Activated CD8-positive, alpha-beta memory T cell treated with anti-CD3 and anti-CD28 coated beads, Interleukin-2, amount 10 ng/mL, durations not matched to agents 7 days and 5 days (primary cell): Measurements from ENCODE around the gene WNT7B. TPM values are rescaled to one million over a fixed set of nuclear protein-coding genes. Genes with fewer than 3 reads are reported as not detected.

Experiments
- ATAC-seq: fragments of 150-1000 bp; cut with Tn5 transposase; one replicate; pipeline ENCODE4 v1.10.0; 2021; ENCODE audit warnings: moderate library complexity
- CTCF ChIA-PET: fragments of 350-600 bp; sonication (Branson Sonifier 250); formaldehyde crosslinking; loops from one replicate; lab custom pipeline; 2021; ENCODE audit warnings: antibody characterized with exemption; lab: Charles Lee
- DNase-seq: peaks from one replicate; pipeline ENCODE4 v3.0.0-alpha.2; 2020
- H3K27ac Mint-ChIP-seq: one replicate; pipeline ENCODE4 v1.8.0; 2021; ENCODE audit warnings: mild to moderate bottlenecking, mixed read lengths
- H3K27me3 Mint-ChIP-seq: one replicate; pipeline ENCODE4 v1.8.0; 2021; ENCODE audit warnings: mixed read lengths
- H3K36me3 Mint-ChIP-seq: one replicate; pipeline ENCODE4 v1.8.0; 2021; ENCODE audit warnings: mild to moderate bottlenecking, mixed read lengths
- H3K4me1 Mint-ChIP-seq: one replicate; pipeline ENCODE4 v1.8.0; 2021; ENCODE audit warnings: mixed read lengths
- H3K4me3 Mint-ChIP-seq: one replicate; pipeline ENCODE4 v1.8.0; 2021; ENCODE audit warnings: mild to moderate bottlenecking, moderate library complexity, mixed read lengths
- H3K9me3 Mint-ChIP-seq: one replicate; pipeline ENCODE4 v1.8.0; 2022; ENCODE audit warnings: low read depth, mixed read lengths
- total RNA-seq, 2 experiments: library from RNA; stranded (reverse); gene quantifications; one replicate each; pipeline ENCODE4 v1.2.3, GENCODE V29; 2021

Gene WNT7B
- total RNA-seq: not detected

- no peaks in the 10 kb centered on the region for H3K9me3 Mint-ChIP-seq
- peaks cover 43% of the 10 kb centered on the region for H3K27me3 Mint-ChIP-seq
- ATAC-seq (no peak), DNase-seq (no peak)
- H3K36me3 Mint-ChIP-seq: no peaks in the 10 kb centered on the region
- CTCF ChIA-PET: interaction anchor here (0.6 to 0.7 kb wide), 2 partner anchors 363 to 399 kb away, joined by 3 to 4 read pairs; no protein-coding TSS in a partner anchor
- H3K4me3 Mint-ChIP-seq: no peak within 1 kb of the TSS
- no peak within 1 kb of the TSS for H3K27ac Mint-ChIP-seq
- peaks cover 8% of the 10 kb centered on the region for H3K4me1 Mint-ChIP-seq
Measured at GRCh38 chr22:45977003-45977411, at the start of gene WNT7B. Gene WNT7B, minus strand, starts transcription at chr22:45977162. Its CDS starts 408 bp downstream, at chr22:45976754.

- Mint-ChIP-seq H3K9me3 (no peaks in the 10 kb centered on the region), H3K4me3 (no peak overlapping the region), H3K27ac (no peak overlapping the region), H3K36me3 (no peaks in the 10 kb centered on the region), H3K4me1 (peaks cover 2% of the 10 kb centered on the region), H3K27me3 (peaks cover 26% of the 10 kb centered on the region)
- no peak for ATAC-seq
- CTCF ChIA-PET: interaction anchor here (0.8 to 3.5 kb wide), 2 partner anchors 18 to 20 kb away, joined by 4 to 12 read pairs; no protein-coding TSS in a partner anchor
- DNase-seq: no peak
Measured at GRCh38 chr22:46025973-46026898, 49.3 kb upstream of the WNT7B start.

GRCh38 chr22:46025225-46025972 lies 48.4 kb upstream of the WNT7B start:
- Mint-ChIP-seq H3K4me3 (no peak overlapping the region), H3K4me1 (peaks cover 2% of the 10 kb centered on the region), H3K27me3 (peaks cover 26% of the 10 kb centered on the region), H3K36me3 (no peaks in the 10 kb centered on the region), H3K27ac (no peak overlapping the region), H3K9me3 (no peaks in the 10 kb centered on the region)
- CTCF ChIA-PET: interaction anchor here (3.5 kb wide), 1 partner anchor 19 kb away, joined by 12 read pairs; no protein-coding TSS in a partner anchor
- ATAC-seq (no peak), DNase-seq (no peak)

GRCh38 chr22:46024136-46024840 lies 47.3 kb upstream of the WNT7B start:
- H3K27ac Mint-ChIP-seq: no peak overlapping the region
- ATAC-seq: no peak
- H3K4me3 Mint-ChIP-seq: no peak overlapping the region
- no peak for DNase-seq
- H3K36me3 Mint-ChIP-seq: no peaks in the 10 kb centered on the region
- peaks cover 2% of the 10 kb centered on the region for H3K4me1 Mint-ChIP-seq
- H3K9me3 Mint-ChIP-seq: no peaks in the 10 kb centered on the region
- peaks cover 26% of the 10 kb centered on the region for H3K27me3 Mint-ChIP-seq
- CTCF ChIA-PET: interaction anchor here (3.5 kb wide), 1 partner anchor 18 kb away, joined by 12 read pairs; no protein-coding TSS in a partner anchor

GRCh38 chr22:46023558-46023981 lies 46.6 kb upstream of the WNT7B start:
- DNase-seq (no peak), ATAC-seq (no peak)
- H3K9me3 Mint-ChIP-seq: no peaks in the 10 kb centered on the region
- peaks cover 2% of the 10 kb centered on the region for H3K4me1 Mint-ChIP-seq
- peaks cover 26% of the 10 kb centered on the region for H3K27me3 Mint-ChIP-seq
- no peaks in the 10 kb centered on the region for H3K36me3 Mint-ChIP-seq
- CTCF ChIA-PET: interaction anchor here (3.5 kb wide), 1 partner anchor 17 kb away, joined by 12 read pairs; no protein-coding TSS in a partner anchor
- H3K27ac Mint-ChIP-seq: no peak overlapping the region
- no peak overlapping the region for H3K4me3 Mint-ChIP-seq

- Mint-ChIP-seq H3K4me3 (no peak overlapping the region), H3K4me1 (no peaks in the 10 kb centered on the region), H3K36me3 (no peaks in the 10 kb centered on the region), H3K9me3 (no peaks in the 10 kb centered on the region), H3K27me3 (peaks cover 26% of the 10 kb centered on the region), H3K27ac (no peak overlapping the region)
- ATAC-seq (no peak), DNase-seq (no peak)
- CTCF ChIA-PET: no interaction called here
Measured at GRCh38 chr22:46022881-46023512, 46.0 kb upstream of the WNT7B start.

- H3K4me3 Mint-ChIP-seq: no peak overlapping the region
- H3K9me3 Mint-ChIP-seq: no peaks in the 10 kb centered on the region
- DNase-seq: no peak
- no peak for ATAC-seq
- H3K27me3 Mint-ChIP-seq: peaks cover 18% of the 10 kb centered on the region
- CTCF ChIA-PET: interaction anchor here (1.6 kb wide), 1 partner anchor 15 kb away, joined by 13 read pairs; no protein-coding TSS in a partner anchor
- H3K4me1 Mint-ChIP-seq: no peaks in the 10 kb centered on the region
- no peaks in the 10 kb centered on the region for H3K36me3 Mint-ChIP-seq
- H3K27ac Mint-ChIP-seq: no peak overlapping the region
Measured at GRCh38 chr22:46021577-46021976, 44.6 kb upstream of the WNT7B start.

- Mint-ChIP-seq H3K27me3 (peaks cover 2% of the 10 kb centered on the region), H3K27ac (no peak overlapping the region), H3K9me3 (no peaks in the 10 kb centered on the region), H3K4me1 (no peaks in the 10 kb centered on the region), H3K36me3 (no peaks in the 10 kb centered on the region), H3K4me3 (no peak overlapping the region)
- DNase-seq (no peak), ATAC-seq (no peak)
- CTCF ChIA-PET: interaction anchor here (0.7 to 5.8 kb wide), 4 partner anchors 13 to 103 kb away, joined by 3 to 52 read pairs (median 4); no protein-coding TSS in a partner anchor
Measured at GRCh38 chr22:46019351-46019750, 42.4 kb upstream of the WNT7B start.

- CTCF ChIA-PET: interaction anchor here (0.7 to 5.8 kb wide), 5 partner anchors 13 to 103 kb away, joined by 3 to 52 read pairs (median 3); no protein-coding TSS in a partner anchor
- ATAC-seq (no peak), DNase-seq (no peak)
- Mint-ChIP-seq H3K36me3 (no peaks in the 10 kb centered on the region), H3K4me1 (peaks cover 2% of the 10 kb centered on the region), H3K9me3 (no peaks in the 10 kb centered on the region), H3K4me3 (no peak overlapping the region), H3K27me3 (peaks cover 2% of the 10 kb centered on the region), H3K27ac (no peak overlapping the region)
Measured at GRCh38 chr22:46018859-46019258, 41.9 kb upstream of the WNT7B start.

- Mint-ChIP-seq H3K27ac (no peak overlapping the region), H3K9me3 (no peaks in the 10 kb centered on the region)
- CTCF ChIA-PET: interaction anchor here (1.5 to 5.8 kb wide), 4 partner anchors 11 to 350 kb away, joined by 3 to 52 read pairs (median 8); no protein-coding TSS in a partner anchor
Measured at GRCh38 chr22:46017166-46017565, 40.2 kb upstream of the WNT7B start.

GRCh38 chr22:46013460-46014416 lies 36.8 kb upstream of the WNT7B start:
- peaks cover 6% of the 10 kb centered on the region for H3K4me1 Mint-ChIP-seq
- peaks cover 2% of the 10 kb centered on the region for H3K27me3 Mint-ChIP-seq
- H3K9me3 Mint-ChIP-seq: no peaks in the 10 kb centered on the region
- CTCF ChIA-PET: interaction anchor here (0.7 to 5.8 kb wide), 13 partner anchors 8 to 108 kb away, joined by 3 to 52 read pairs (median 5); no protein-coding TSS in a partner anchor
- no peaks in the 10 kb centered on the region for H3K36me3 Mint-ChIP-seq
- peak overlapping the region; percentile 78 for H3K4me3 Mint-ChIP-seq
- DNase-seq: peak; percentile 90
- peak; percentile 99 for ATAC-seq
- H3K27ac Mint-ChIP-seq: peak overlapping the region; percentile 82

More at GRCh38 chr22:46017166-46017565, 40.2 kb upstream of the WNT7B start:
- no peak for ATAC-seq
- peaks cover 6% of the 10 kb centered on the region for H3K4me1 Mint-ChIP-seq
- no peak overlapping the region for H3K4me3 Mint-ChIP-seq
- DNase-seq: no peak
- no peaks in the 10 kb centered on the region for H3K36me3 Mint-ChIP-seq
- H3K27me3 Mint-ChIP-seq: peaks cover 2% of the 10 kb centered on the region
